ENCODE data around the gene RAB3C.
"Not testable (repeated sequence)": the region's sequence is repeated elsewhere in the genome, so short reads cannot be mapped to it uniquely, and the experiment has no call there.

The RAB3C gene

GRCh38 chr5:58675341-58675740 lies 92.5 kb downstream of the RAB3C start:
- DNase-seq (ENCODE audit: low read depth): no peak

GRCh38 chr5:58677650-58678049 lies 94.8 kb downstream of the RAB3C start:
- no peak for DNase-seq (ENCODE audit: low read depth)

- DNase-seq (ENCODE audit: low read depth): no peak
Measured at GRCh38 chr5:58680503-58680902, 97.6 kb downstream of the RAB3C start.

- DNase-seq (ENCODE audit: low read depth): no peak
Measured at GRCh38 chr5:58681943-58682342, 99.1 kb downstream of the RAB3C start.

- no peak for DNase-seq (ENCODE audit: low read depth)
Measured at GRCh38 chr5:58683567-58683966, 100.7 kb downstream of the RAB3C start.

- no peak for DNase-seq (ENCODE audit: low read depth)
Measured at GRCh38 chr5:58687079-58687478, 104.2 kb downstream of the RAB3C start.

GRCh38 chr5:58687595-58687994 lies 104.7 kb downstream of the RAB3C start:
- DNase-seq (ENCODE audit: low read depth): no peak

GRCh38 chr5:58699088-58699761 lies 116.3 kb downstream of the RAB3C start:
- DNase-seq (ENCODE audit: low read depth): not testable (repeated sequence)

- no peak for DNase-seq (ENCODE audit: low read depth)
Measured at GRCh38 chr5:58699762-58700118, 116.9 kb downstream of the RAB3C start.

GRCh38 chr5:58703925-58704555 lies 121.2 kb downstream of the RAB3C start:
- no peak for DNase-seq (ENCODE audit: low read depth)

GRCh38 chr5:58706736-58707135 lies 123.9 kb downstream of the RAB3C start:
- no peak for DNase-seq (ENCODE audit: low read depth)

GRCh38 chr5:58708456-58708855 lies 125.6 kb downstream of the RAB3C start:
- no peak for DNase-seq (ENCODE audit: low read depth)

- DNase-seq (ENCODE audit: low read depth): not testable (repeated sequence)
Measured at GRCh38 chr5:58710425-58710824, 127.5 kb downstream of the RAB3C start.

- DNase-seq (ENCODE audit: low read depth): no peak
Measured at GRCh38 chr5:58710871-58711270, 128.0 kb downstream of the RAB3C start.

- no peak for DNase-seq (ENCODE audit: low read depth)
Measured at GRCh38 chr5:58711965-58712364, 129.1 kb downstream of the RAB3C start.

GRCh38 chr5:58714046-58714445 lies 131.2 kb downstream of the RAB3C start:
- no peak for DNase-seq (ENCODE audit: low read depth)

GRCh38 chr5:58715997-58716656 lies 133.3 kb downstream of the RAB3C start:
- no peak for DNase-seq (ENCODE audit: low read depth)

- DNase-seq (ENCODE audit: low read depth): no peak
Measured at GRCh38 chr5:58716713-58717112, 133.8 kb downstream of the RAB3C start.

GRCh38 chr5:58717303-58718007 lies 134.6 kb downstream of the RAB3C start:
- DNase-seq (ENCODE audit: low read depth): no peak

GRCh38 chr5:58718269-58718978 lies 135.5 kb downstream of the RAB3C start:
- DNase-seq (ENCODE audit: low read depth): no peak

GRCh38 chr5:58722160-58722559 lies 139.3 kb downstream of the RAB3C start:
- no peak for DNase-seq (ENCODE audit: low read depth)

- DNase-seq (ENCODE audit: low read depth): no peak
Measured at GRCh38 chr5:58724992-58725391, 142.1 kb downstream of the RAB3C start.
